ENCODE data around the gene KRTAP9-2.

Gene KRTAP9-2

DNA sequence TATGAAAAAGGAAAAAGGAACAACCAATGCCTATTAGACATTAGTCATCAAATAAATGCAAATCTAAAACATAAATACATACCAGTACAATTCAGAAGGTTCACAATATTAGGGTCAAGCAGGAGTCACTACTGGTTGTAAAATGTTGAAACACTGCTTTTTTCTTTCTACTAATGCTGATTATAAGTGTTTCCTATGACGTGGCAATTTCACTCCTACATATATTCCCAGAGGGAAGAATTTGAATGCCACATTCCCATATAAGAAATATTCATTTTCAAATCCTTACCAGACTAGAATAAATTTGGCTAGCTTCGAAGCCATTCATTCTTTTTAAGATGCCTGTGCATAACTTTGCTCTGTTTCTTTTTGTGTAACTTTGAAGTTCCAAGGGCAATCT is 2.6 kb upstream of the KRTAP9-2 start:
- ATAC-seq = no peak
- TF ChIP-seq ZNF8 (CRISPR knock-in tag; IDR thresholded peaks at IDR 0.05) (no peak), CSDC2 (CRISPR knock-in tag; IDR thresholded peaks at IDR 0.05) (no peak), ZFP3 (CRISPR knock-in tag; IDR thresholded peaks at IDR 0.05) (no peak), OSR1 (CRISPR knock-in tag; IDR thresholded peaks at IDR 0.05) (no peak), ZNF70 (CRISPR knock-in tag; IDR thresholded peaks at IDR 0.05) (no peak), ARNTL (CRISPR knock-in tag; IDR thresholded peaks at IDR 0.05; ENCODE audit: borderline replicate concordance, low read depth) (no peak)

DNA sequence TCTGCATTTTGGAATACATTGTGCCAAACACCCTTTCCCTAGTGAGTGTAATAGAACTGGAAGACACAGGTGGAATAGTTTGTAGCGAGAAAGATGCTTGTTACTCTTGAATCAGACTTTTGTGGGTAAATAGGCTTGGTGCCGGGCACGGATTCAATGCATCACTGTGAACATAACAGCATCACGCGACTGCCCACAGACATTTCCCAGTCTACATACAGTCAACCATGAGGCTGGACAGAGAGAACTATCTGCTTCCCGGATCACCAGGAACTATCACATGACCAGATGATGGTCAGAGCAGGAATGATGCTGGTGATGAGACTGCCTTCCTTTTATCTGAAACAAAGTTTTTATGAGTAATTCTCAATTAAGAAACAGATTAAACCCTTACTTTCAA is 397 bp upstream of the KRTAP9-2 start:
- ATAC-seq = no peak
- TF ChIP-seq ZFP3 (CRISPR knock-in tag; IDR thresholded peaks at IDR 0.05) (no peak), GLIS3 (CRISPR knock-in tag; IDR thresholded peaks at IDR 0.05) (no peak), ZNF70 (CRISPR knock-in tag; IDR thresholded peaks at IDR 0.05) (no peak), PPARA (CRISPR knock-in tag; IDR thresholded peaks at IDR 0.05; ENCODE audit: borderline replicate concordance) (no peak), CSRNP3 (CRISPR knock-in tag; IDR thresholded peaks at IDR 0.05) (no peak), ZC3H10 (CRISPR knock-in tag; IDR thresholded peaks at IDR 0.05) (no peak), CREB5 (CRISPR knock-in tag; IDR thresholded peaks at IDR 0.05; ENCODE audit: low read depth) (no peak), OSR1 (CRISPR knock-in tag; IDR thresholded peaks at IDR 0.05) (no peak), CSDC2 (CRISPR knock-in tag; IDR thresholded peaks at IDR 0.05) (no peak), RARB (CRISPR knock-in tag; IDR thresholded peaks at IDR 0.05) (no peak), TOX (CRISPR knock-in tag; IDR thresholded peaks at IDR 0.05; ENCODE audit: borderline replicate concordance) (no peak), POU6F1 (CRISPR knock-in tag; IDR thresholded peaks at IDR 0.05; ENCODE audit: borderline replicate concordance, low read depth) (no peak), ZNF8 (CRISPR knock-in tag; IDR thresholded peaks at IDR 0.05) (no peak), ZNF565 (CRISPR knock-in tag; conservative IDR thresholded peaks at IDR 0.05; ENCODE audit: low read depth) (no peak), BACH2 (CRISPR knock-in tag; IDR thresholded peaks at IDR 0.05; ENCODE audit: borderline replicate concordance) (no peak), SNAI2 (CRISPR knock-in tag; IDR thresholded peaks at IDR 0.05) (no peak), TCF4 (CRISPR knock-in tag; IDR thresholded peaks at IDR 0.05; ENCODE audit: borderline replicate concordance) (no peak)
- TF ChIP-seq, protein P1, sequence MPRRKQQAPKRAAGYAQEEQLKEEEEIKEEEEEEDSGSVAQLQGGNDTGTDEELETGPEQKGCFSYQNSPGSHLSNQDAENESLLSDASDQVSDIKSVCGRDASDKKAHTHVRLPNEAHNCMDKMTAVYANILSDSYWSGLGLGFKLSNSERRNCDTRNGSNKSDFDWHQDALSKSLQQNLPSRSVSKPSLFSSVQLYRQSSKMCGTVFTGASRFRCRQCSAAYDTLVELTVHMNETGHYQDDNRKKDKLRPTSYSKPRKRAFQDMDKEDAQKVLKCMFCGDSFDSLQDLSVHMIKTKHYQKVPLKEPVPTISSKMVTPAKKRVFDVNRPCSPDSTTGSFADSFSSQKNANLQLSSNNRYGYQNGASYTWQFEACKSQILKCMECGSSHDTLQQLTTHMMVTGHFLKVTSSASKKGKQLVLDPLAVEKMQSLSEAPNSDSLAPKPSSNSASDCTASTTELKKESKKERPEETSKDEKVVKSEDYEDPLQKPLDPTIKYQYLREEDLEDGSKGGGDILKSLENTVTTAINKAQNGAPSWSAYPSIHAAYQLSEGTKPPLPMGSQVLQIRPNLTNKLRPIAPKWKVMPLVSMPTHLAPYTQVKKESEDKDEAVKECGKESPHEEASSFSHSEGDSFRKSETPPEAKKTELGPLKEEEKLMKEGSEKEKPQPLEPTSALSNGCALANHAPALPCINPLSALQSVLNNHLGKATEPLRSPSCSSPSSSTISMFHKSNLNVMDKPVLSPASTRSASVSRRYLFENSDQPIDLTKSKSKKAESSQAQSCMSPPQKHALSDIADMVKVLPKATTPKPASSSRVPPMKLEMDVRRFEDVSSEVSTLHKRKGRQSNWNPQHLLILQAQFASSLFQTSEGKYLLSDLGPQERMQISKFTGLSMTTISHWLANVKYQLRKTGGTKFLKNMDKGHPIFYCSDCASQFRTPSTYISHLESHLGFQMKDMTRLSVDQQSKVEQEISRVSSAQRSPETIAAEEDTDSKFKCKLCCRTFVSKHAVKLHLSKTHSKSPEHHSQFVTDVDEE (CRISPR knock-in tag; IDR thresholded peaks at IDR 0.05) = no peak

DNA sequence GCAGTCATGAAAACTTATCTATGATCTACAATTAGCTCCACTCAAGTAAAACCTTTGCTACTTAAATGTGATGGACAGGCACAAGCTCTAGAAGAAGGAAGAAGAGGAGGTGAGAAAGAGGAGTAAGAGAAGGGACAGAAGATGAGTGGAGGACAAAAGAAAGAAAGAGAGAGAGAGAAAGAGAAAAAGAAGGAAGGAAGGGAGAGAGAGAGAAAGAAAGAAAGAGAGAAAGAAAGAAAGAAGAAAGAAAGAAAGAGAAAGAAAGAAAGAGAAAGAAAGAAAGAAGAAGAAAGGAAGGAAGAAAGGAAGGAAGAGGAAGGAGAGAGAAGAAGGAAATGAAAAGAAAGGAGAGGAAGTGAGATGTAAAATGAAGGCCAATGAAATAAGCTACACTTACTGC is 3.6 kb downstream of the KRTAP9-2 start:
- ATAC-seq = no peak

GRCh38 chr17:41231731-41232130 is 5.3 kb downstream of the KRTAP9-2 start:
- TF ChIP-seq ZNF70 (CRISPR knock-in tag; IDR thresholded peaks at IDR 0.05) = no peak
- no peak for TF ChIP-seq ARNTL (CRISPR knock-in tag; IDR thresholded peaks at IDR 0.05; ENCODE audit: borderline replicate concordance, low read depth)
- no peak for TF ChIP-seq OSR1 (CRISPR knock-in tag; IDR thresholded peaks at IDR 0.05)
- TF ChIP-seq CSRNP3 (CRISPR knock-in tag; IDR thresholded peaks at IDR 0.05) = no peak
- TF ChIP-seq ZFP30 (CRISPR knock-in tag; IDR thresholded peaks at IDR 0.05) = no peak
- TF ChIP-seq PPARA (CRISPR knock-in tag; IDR thresholded peaks at IDR 0.05; ENCODE audit: borderline replicate concordance) = no peak
- TF ChIP-seq TOX (CRISPR knock-in tag; IDR thresholded peaks at IDR 0.05; ENCODE audit: borderline replicate concordance) = no peak
- TF ChIP-seq ZC3H10 (CRISPR knock-in tag; IDR thresholded peaks at IDR 0.05) = no peak
- TF ChIP-seq ZNF565 (CRISPR knock-in tag; conservative IDR thresholded peaks at IDR 0.05; ENCODE audit: low read depth) = no peak
- TF ChIP-seq CREB5 (CRISPR knock-in tag; IDR thresholded peaks at IDR 0.05; ENCODE audit: low read depth) = no peak
- no peak for TF ChIP-seq ESRRG (CRISPR knock-in tag; IDR thresholded peaks at IDR 0.05)
- no peak for TF ChIP-seq ZNF8 (CRISPR knock-in tag; IDR thresholded peaks at IDR 0.05)
- no peak for TF ChIP-seq ZFP3 (CRISPR knock-in tag; IDR thresholded peaks at IDR 0.05)
- TF ChIP-seq ISL1 (CRISPR knock-in tag; IDR thresholded peaks at IDR 0.05) = no peak
- TF ChIP-seq, protein P1 (CRISPR knock-in tag; IDR thresholded peaks at IDR 0.05) = no peak
- no peak for TF ChIP-seq RARB (CRISPR knock-in tag; IDR thresholded peaks at IDR 0.05)
- no peak for ATAC-seq

More for the DNA sequence above, 3.6 kb downstream of the KRTAP9-2 start:
- no peak for TF ChIP-seq TCF4 (CRISPR knock-in tag; IDR thresholded peaks at IDR 0.05; ENCODE audit: borderline replicate concordance)
- no peak for TF ChIP-seq ESRRG (CRISPR knock-in tag; IDR thresholded peaks at IDR 0.05)

Measured in SK-N-SH treated with all-trans-retinoic acid at 6 μM for 48 hours (cell line).